Measurements from ENCODE around the gene FXR2.

- TF ChIP-seq ZNF219 (CRISPR knock-in tag; IDR thresholded peaks at IDR 0.05; ENCODE audit: borderline replicate concordance): no peak
- no peak for TF ChIP-seq CTCF (IDR thresholded peaks at IDR 0.05)
- no peak for TF ChIP-seq SMAD4 (CRISPR knock-in tag; IDR thresholded peaks at IDR 0.05)
- TF ChIP-seq AR (CRISPR knock-in tag; IDR thresholded peaks at IDR 0.05): no peak
Observed at GRCh38 chr17:7636163-7636562, 21.5 kb upstream of the FXR2 start.
